Ascending aorta (tissue), 2 donors: ENCODE data around the gene IFNK. TPM values are rescaled to one million over a fixed set of nuclear protein-coding genes. Genes with fewer than 3 reads are reported as not detected.

Source experiments
- DNase-seq, 2 donors: peaks; one replicate each; pipeline ENCODE4 v3.0.0-alpha.2; 2019; ENCODE audit warnings: low spot score in 2 of 2
- H3K27ac ChIP-seq, 2 donors: fragments of 200-600 bp; sonication (generic); one replicate each; pipeline ENCODE4 v1.5.1; 2016 to 2017; ENCODE audit warnings: mild to moderate bottlenecking in 1 of 2
- H3K27me3 ChIP-seq: fragments of 200-600 bp; sonication (generic); one replicate; pipeline ENCODE4 v1.5.1; 2017
- H3K36me3 ChIP-seq, 2 donors: fragments of 200-600 bp; sonication (generic); one replicate each; pipeline ENCODE4 v1.5.1; 2016
- H3K4me1 ChIP-seq, 2 donors: fragments of 200-600 bp; sonication (generic); one replicate each; pipeline ENCODE4 v1.5.1; 2016 to 2017; ENCODE audit warnings: mild to moderate bottlenecking in 1 of 2
- H3K4me3 ChIP-seq, 2 donors: fragments of 200-600 bp; sonication (generic); one replicate each; pipeline ENCODE4 v1.5.1; 2016 to 2017; ENCODE audit warnings: mild to moderate bottlenecking in 1 of 2
- H3K9me3 ChIP-seq, 2 donors: fragments of 200-600 bp; sonication (generic); one replicate each; pipeline ENCODE4 v1.5.1; 2016
- CTCF ChIP-seq, 3 experiments: fragments of 200-600 bp in 2 of 3; fragments of 450-650 bp in 1 of 3; sonication (generic) in 2 of 3; IDR thresholded peaks; one replicate each; pipeline ENCODE4 v1.5.1; 2016 to 2019; ENCODE audit warnings: antibody characterized with exemption in 3 of 3, mild to moderate bottlenecking in 1 of 3, moderate library complexity in 1 of 3
- intact Hi-C: fragments of 100-400 bp; cut with DNase I; formaldehyde crosslinking; loops from one replicate; pipeline ENCODE4 v1.15.1; 2023
- total RNA-seq: library from RNA; depleted of rRNA; stranded (reverse); fragments of >200 nt; gene quantifications from one replicate; pipeline ENCODE4 v1.1.0, GENCODE V29; 2016

IFNK gene
- total RNA-seq, 1 donor from 2014 or later = not detected

- no peaks in the 10 kb centered on the region for H3K4me1 ChIP-seq
- intact Hi-C loops = loop anchor here (10.0 kb wide), 1 partner anchor 325 kb away; no protein-coding TSS in a partner anchor
- H3K27me3 ChIP-seq = no peaks in the 10 kb centered on the region
- no peak overlapping the region for H3K4me3 ChIP-seq
- no peak for DNase-seq
- H3K36me3 ChIP-seq = no peaks in the 10 kb centered on the region
- no peaks in the 10 kb centered on the region for H3K9me3 ChIP-seq
- no peak overlapping the region for H3K27ac ChIP-seq
- TF ChIP-seq CTCF (IDR thresholded peaks at IDR 0.05) = no peak
Measured at GRCh38 chr9:27519466-27520465, 4.3 kb upstream of the IFNK start.

- Histone ChIP-seq H3K4me3 (no peak overlapping the region), H3K9me3 (no peaks in the 10 kb centered on the region), H3K27ac (no peak overlapping the region), H3K36me3 (no peaks in the 10 kb centered on the region), H3K4me1 (peaks cover 0 to 2% of the 10 kb centered on the region in 2 donors), H3K27me3 (no peaks in the 10 kb centered on the region)
- no peak for TF ChIP-seq CTCF (IDR thresholded peaks at IDR 0.05)
- no peak for DNase-seq
- intact Hi-C loops = loop anchor here (10.0 kb wide), 1 partner anchor 326 kb away; no protein-coding TSS in a partner anchor
Measured at GRCh38 chr9:27520986-27521385, 3.1 kb upstream of the IFNK start.

DNA sequence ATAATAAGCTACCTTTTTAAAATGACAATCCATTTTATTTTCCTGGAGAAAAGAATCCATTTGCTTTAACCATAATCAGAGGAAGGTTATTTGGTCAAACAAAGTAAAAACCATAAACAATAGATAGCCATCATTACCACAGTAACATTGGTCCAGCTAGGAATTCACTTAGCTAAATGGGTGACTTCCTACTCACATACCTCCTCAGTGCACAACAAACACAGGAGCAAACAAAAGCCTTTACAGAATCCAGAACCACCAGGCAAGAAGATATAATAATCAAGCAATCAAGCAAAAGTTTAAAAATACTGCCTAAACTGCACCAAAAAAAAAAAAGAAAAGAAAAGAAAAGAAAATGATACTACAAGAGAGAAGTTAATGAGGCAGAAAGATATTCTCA lies 949 bp upstream of the IFNK start:
- Histone ChIP-seq H3K4me3 (no peak overlapping the region), H3K36me3 (no peaks in the 10 kb centered on the region), H3K27ac (no peak overlapping the region), H3K9me3 (no peaks in the 10 kb centered on the region), H3K27me3 (no peaks in the 10 kb centered on the region), H3K4me1 (peaks cover 0 to 10% of the 10 kb centered on the region in 2 donors)
- TF ChIP-seq CTCF (IDR thresholded peaks at IDR 0.05) = no peak
- intact Hi-C loops = loop anchor here (10.0 kb wide), 1 partner anchor 328 kb away; no protein-coding TSS in a partner anchor
- DNase-seq = no peak

- intact Hi-C loops = loop anchor here (2.0 to 10.0 kb wide), 6 partner anchors 21 to 570 kb away; partner anchors contain the start of gene IFT74
- TF ChIP-seq CTCF (IDR thresholded peaks at IDR 0.05) = no peak
- no peaks in the 10 kb centered on the region for H3K36me3 ChIP-seq
- H3K4me3 ChIP-seq = peak overlapping the region; percentile 84 to 88
- DNase-seq = no peak
- H3K27ac ChIP-seq = peak overlapping the region; percentile 88 to 95
- peaks cover 0 to 14% of the 10 kb centered on the region in 2 donors for H3K4me1 ChIP-seq
- H3K9me3 ChIP-seq = no peaks in the 10 kb centered on the region
- H3K27me3 ChIP-seq = no peaks in the 10 kb centered on the region
Measured at GRCh38 chr9:27527702-27528075, 3.6 kb downstream of the IFNK start.

GRCh38 chr9:27528076-27528885 lies 4.2 kb downstream of the IFNK start:
- H3K27me3 ChIP-seq = no peaks in the 10 kb centered on the region
- H3K9me3 ChIP-seq = no peaks in the 10 kb centered on the region
- peak; percentile 39 to 92 for DNase-seq
- no peak for TF ChIP-seq CTCF (IDR thresholded peaks at IDR 0.05)
- peak overlapping the region; percentile 88 to 95 for H3K27ac ChIP-seq
- H3K4me3 ChIP-seq = peak overlapping the region; percentile 84 to 88
- intact Hi-C loops = loop anchor here (2.0 to 10.0 kb wide), 6 partner anchors 21 to 571 kb away; partner anchors contain the start of gene IFT74
- H3K36me3 ChIP-seq = no peaks in the 10 kb centered on the region
- H3K4me1 ChIP-seq = peaks cover 1 to 20% of the 10 kb centered on the region in 2 donors
